GM21737 (cell line): ENCODE data around the gene HIVEP3.

Experiments
- ATAC-seq: cut with Tn5 transposase; IDR thresholded peaks from one replicate; pipeline ENCODE4 v1.9.1; 2021; ENCODE audit warnings: mild to moderate bottlenecking, moderate library complexity; ENCODE audit not compliant: unreplicated experiment

Gene HIVEP3

DNA sequence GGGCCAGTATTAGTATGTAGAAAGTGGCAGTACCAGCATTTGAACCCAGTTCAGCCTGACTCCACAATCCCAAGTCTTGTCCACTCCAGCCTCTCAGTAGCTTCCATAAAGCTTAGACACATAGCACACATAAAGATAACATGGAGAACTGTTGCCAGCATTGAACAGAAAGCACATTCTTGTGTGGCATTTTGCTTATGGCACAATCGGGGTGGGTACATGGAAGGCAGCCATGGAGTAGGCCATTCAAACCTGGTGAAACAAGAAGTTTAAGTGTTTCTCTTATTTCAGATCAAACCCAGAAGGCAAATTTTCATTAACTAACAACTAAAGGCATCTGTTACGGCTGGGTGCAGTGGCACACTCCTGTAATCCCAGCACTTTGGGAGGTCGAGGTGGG, 102.7 kb downstream of the HIVEP3 start:
- no peak for ATAC-seq

DNA sequence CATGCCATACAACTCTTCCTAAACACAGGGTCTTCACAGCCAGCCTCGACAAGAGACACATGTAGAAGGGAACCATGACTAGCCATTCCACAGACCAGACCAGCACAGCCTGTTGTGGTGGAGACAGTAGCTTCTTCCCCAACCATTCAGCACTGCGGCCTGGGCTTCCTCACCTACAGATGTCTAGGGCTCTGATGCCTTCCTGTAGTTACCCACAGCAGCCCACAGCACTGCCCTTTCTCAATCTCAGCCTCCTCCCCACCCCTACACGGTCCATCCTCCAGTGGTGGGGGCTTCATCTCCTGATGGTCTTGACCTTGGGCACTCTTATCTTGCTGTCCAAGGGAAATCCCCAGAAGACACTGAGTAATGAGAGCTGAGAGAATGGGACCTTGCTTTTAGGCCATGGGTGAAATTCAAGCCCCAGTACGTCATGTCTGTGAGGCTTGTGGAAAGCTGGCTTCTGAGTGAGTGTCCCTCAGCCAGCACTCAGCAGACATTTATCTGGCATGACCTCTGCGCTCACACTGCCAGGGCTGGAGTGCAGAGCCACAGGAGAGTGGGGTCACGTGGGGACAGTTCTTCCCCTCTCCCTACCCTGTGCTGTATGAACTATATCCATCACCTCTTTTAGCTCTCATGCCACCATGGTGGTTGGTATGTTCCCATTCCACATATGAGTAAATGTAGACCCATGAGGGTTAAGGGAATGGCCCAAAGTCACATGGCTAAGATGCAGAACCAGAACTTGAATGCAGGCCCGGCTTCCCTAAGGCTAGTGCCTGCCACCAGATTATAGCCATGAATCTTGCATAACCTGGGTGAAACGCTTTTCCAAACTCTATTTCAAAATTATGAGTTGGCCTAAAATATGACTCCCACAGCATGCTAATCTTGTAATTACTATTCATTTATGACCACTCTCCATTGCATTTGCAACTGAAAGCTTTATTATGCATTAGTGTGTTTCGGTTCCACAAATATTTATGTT, 104.7 kb downstream of the HIVEP3 start:
- no peak for ATAC-seq

DNA sequence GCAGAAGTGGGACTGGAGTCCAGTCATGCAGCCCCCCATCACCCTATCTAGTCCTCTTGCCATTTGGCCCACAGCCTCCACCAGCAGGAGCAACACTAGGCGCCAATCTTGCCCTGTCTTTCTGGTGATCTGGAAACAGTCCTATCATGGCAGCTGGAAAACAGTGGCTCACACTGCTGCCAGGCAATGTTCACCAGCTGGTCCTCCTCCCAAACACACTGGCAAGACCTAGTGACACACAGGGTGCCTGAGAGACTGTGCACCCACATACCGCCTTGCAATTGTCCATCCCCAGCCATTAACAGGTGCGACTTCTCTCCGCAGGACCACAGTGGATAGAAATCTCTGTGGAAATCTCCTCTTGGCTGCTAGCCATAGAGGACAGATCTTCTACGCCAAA, 105.5 kb downstream of the HIVEP3 start:
- ATAC-seq: no peak

DNA sequence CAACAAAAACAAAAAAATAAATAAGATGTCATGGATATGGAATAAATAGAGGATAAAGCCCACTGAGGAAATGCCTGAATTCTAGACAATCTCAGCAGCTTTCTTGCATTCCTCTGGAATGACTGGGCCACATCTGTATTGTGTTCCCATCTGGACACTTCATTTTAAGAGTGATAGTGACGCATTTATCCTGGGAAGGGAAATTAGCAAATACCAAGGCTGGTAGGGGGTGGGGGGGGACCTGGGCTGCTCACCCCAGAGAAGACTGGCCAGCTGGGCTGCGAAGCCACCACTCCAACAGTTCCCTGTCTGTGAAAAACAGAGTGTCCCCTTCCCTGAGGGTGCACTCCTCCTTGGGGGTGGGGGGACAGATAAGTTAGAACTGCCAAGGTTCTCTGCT, 106.3 kb downstream of the HIVEP3 start:
- no peak for ATAC-seq

DNA sequence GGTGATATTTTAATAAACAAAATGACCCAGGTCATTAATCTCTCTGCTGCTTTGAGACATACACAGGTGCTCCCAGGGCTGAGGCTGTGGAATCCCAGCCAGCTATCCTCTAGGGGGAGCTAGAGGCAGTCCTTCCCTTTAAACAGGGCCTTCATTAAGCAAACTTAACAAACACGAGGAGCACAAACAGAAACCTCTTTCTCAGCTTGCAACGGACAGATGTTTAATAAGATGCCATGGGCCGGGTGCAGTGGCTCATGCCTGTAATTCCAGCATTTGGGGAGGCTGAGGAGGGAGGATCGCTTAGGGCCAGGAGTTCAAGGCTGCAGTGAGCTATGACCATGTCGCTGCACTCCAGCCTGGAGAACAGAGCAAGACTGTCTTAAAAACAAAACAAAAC, 106.7 kb downstream of the HIVEP3 start:
- ATAC-seq: no peak

DNA sequence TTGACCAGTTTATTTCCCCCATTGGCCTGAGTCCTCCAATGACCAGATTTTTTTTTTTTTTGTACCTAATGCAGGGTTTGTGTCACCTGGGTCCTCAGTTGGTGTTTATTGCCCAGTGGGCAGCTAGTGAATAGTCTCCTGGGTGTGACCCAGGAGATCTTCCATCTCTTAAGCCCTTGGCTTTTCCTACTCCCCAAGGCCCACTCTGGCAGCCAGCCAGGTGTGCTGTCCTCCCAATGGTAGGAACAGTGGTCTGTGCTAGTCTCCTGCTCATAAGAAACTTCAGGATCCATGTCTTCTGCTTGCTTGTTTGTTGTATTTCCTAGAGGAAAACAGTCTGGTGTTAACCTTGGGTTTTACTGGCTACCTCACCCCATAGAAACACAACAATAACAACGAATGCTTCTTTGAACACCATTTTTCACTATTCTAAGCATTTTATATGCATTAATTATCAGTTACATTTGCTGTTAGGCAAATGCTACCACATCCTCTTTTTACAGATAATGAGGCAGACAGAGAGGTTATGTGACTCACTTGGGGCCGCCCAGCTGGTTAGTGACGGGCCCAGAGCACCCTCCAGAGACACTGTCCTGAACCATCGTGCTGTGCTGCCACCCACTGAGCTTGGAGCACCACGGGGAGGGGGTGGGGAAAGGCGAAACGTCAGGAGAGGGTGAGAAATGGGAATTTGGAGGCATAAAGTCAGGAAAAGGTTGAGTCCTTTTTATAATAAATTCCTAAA, 107.5 kb downstream of the HIVEP3 start:
- ATAC-seq: no peak

DNA sequence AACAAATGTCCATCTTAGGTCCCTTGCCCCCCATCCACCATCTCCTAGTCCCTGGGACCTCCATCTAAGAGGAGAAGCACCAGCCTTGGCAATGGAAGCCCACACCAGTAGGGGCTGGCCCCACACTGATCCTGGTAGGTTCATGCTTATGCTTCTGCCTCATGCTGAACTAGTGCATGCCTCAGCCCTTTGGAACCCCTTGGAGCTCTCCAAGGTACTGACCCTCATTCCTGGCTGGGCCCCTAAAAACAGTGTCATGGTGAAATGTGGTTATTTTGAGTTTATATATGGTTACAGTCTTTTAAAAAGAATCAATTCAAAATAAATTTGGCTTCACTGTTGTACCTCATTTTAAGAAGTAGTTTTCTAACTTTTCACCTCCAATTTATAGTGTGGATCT, 108.3 kb downstream of the HIVEP3 start:
- no peak for ATAC-seq

DNA sequence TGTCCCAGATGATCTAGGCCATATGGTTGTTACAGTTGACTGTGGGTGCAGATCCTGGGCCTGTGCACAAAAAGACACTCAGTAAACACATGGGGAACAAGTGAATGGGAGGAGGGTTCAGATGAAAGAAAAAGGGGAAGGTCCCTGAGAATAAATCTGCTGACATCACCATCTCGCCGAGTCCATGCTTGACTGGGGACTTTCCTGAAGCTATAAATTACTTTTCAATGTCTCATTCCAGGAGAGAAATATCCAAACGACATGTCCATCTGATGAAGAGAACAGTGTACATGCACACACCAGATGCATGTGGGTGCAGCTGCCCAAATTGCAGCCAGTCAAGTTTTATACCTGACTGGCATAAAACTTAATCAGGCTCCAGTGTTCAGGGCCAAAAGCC, 109.0 kb downstream of the HIVEP3 start:
- no peak for ATAC-seq

DNA sequence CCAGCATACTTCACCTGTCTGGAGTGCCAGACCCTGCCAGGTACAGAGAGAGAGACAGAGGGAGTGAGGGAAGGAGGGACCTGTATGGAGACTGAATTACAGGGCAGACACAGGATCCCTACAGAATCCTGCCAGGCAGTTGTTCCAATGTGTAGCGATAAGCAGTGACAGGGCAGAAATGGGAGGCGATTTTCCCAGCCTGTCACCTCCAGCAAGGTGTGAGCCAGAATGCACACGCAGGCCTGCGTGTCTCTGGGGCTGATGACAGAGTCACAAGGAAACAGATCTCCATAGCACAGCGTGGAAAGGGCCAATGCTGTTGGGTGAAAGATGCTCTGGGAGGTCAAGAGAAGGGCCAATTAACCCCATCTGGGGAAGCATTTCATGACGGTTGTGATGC, 111.3 kb downstream of the HIVEP3 start:
- ATAC-seq: no peak

DNA sequence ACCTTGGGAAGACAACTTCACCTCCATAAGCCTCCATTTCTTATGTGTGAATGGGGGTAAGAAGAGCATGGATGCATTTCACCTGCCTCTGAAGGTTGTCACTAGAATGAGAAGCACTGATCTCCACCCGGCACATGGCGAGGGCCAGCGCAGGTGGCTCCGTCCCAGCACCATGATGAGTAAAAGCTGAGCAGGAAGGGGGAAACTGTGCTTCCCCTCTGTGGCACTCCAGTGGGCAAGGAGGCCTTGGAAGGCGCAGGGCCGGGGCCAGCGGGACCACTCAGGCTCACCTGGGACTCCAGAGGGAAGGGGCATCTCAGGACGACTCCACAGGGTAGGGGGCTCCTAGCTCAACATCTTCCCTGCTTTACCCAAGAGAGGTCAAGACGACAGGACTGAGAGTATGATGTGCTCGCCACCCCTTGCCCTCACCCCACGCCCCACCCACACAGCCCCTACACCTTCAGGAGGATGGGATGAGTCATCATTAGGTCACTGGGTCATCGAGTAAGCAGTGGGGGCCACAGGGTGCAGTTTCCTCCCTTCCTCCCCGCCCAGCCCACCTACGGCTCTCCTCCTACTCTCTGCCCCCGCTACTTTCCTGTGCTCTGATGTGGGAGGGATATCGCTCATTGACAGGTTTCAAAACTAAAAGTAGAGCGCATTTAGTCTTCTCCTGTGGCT, 112.1 kb downstream of the HIVEP3 start:
- ATAC-seq: no peak

DNA sequence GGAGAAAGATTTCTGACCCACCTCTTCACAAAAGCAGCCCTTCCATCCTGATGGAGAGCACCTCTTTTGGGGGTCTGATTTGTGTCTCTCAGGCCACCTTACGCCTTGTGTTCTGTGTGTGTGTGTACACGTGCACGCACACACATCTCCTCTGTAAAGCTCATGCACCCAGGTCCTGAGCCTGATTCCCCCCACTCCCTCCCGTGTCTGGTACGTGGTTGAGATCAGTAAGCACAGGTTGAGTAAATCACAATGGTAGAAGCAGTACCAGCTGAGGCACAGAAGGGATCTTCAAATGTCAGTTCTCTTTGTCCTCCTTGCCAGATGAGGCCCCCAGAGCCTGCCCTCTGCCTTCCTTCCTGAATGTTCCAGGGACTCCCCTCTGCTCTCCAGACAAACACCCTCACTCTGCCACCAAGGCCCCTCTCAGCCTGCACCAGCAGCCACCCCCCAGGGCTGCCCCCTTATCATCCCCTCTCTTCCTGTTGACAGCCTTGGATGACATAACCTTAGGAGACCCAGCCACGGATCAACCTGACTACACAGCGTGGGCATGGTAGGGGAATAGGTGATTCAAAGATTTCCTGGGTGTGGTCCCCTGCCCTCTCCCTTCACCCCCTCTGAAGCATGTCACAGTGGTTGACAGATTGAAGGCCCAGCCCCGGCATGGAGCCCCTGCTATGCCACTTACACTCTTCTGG, 112.8 kb downstream of the HIVEP3 start:
- no peak for ATAC-seq

DNA sequence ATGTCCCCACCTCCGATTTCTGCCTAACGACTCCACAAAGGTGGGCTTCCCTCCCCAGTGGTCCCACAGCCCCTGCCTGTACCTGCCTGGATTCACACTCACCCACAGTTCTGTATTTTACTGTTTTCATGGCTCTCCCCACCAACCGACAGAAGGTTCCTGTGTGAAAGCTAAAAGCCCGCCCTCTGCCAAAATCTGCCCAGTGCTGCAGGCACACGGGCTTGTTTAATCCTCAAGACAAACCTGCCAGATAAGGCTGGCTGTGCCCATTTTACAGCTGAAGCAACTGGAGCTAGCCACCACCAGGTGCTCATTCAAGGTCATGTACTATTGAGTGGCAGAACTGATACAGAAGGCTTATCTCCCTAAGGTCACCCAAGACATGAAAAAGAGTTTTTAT, 114.5 kb downstream of the HIVEP3 start:
- no peak for ATAC-seq

DNA sequence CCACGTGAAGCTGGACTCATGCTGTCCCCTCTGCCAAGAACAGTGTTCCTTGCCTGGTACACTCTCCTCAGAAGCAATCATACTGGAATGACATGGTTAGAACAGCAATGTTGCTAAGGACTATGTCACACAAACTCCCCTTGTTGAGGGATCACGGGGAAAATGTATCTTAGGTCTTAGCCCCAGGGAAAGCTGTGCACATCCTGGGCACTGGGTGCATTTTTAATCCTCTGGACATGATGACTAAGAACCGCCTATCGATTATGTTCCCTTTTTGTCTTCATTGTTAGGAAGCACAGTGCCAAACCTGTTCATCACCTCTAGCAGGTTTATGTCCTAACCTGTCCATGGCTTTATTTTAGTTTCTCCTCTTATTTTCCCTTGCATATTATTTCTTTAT, 115.1 kb downstream of the HIVEP3 start:
- no peak for ATAC-seq

DNA sequence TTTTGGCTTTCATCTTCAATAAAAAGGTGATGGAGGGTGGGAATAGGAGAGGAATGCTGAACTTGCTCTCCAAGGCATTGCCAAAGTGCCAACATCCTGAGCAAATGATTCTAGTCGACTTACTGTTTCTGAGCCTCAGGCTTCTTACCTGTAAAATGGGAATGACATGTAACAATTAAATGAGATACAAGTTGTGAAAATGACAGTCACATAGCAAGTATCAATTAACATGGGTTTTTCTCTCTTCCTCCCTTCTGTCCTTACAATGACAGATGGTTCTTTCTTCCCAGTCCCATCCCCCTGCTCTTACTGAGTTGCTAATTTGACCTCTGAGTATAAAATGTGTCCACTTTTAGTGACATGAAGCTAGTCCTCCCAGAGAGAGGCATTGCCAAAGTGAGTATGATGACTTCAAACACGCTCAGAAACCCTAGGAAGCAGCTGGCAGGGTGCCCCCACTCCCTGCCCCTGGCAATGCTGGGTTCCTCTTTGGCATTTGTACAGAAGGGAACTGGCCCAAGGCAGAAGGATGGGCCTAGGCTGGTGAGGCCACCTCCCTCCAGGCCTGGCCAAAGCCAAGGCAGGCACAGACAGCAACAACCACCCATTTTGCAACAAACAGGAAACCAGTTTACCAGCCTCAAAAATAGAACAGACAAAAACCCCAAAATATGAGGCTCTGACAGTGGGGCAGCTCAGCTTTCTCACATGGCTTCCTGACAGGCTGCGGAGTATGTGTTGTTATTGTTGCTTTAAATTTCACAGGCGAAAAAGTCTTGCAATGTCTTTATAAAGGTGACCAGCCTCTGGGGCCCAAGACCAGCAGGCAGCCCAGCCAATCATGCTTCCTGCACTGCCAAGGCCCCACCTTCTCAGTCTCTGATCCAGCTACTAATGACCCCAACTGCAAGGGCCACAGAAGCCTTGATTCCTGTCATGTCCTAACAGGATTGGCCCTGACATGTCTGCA, 115.9 kb downstream of the HIVEP3 start:
- ATAC-seq: no peak

DNA sequence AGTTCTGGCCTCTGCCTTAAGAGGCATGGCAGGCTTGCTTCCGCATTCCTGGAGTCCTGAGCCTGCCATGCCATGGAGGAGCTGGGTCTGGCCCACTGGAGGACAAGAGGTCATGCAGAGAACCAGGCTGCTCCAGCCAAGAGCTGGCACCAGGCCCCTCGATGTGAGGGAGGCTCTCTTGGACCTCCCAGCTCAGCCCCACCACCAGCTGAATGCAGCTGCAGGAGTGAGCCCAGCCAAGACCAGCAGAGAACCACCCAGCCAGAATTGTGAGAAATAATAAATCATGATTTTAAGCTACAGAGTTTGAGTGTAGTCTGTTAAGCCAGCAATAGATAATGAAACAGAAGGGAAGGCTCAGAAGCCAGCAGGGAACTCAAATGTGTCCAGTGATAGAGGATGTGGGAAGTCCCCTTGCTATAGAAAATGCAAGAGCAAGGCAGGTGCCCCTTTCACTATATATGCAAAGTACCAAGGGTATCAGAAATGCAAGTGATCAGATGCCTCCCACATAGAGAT, 118.4 kb downstream of the HIVEP3 start:
- peak; percentile 48 for ATAC-seq

DNA sequence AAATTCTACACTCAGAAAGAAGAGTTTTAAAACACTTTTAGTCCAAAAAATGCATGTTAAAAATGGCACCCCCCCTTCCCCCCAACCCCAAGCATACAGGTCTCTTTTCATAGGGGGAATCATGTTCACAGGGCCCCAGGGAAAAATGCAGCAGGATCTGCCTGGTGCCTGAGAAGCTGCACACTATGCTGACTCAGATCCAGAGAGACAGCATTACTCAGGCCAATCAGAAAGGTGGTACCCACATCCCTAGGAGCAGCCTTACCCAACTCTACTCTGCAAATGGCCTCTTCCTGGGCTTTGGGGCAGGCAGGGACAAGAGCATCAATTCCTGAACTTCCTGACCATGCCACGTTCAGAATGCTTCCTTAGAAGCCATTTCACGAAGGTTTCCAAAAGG, 119.0 kb downstream of the HIVEP3 start:
- no peak for ATAC-seq

DNA sequence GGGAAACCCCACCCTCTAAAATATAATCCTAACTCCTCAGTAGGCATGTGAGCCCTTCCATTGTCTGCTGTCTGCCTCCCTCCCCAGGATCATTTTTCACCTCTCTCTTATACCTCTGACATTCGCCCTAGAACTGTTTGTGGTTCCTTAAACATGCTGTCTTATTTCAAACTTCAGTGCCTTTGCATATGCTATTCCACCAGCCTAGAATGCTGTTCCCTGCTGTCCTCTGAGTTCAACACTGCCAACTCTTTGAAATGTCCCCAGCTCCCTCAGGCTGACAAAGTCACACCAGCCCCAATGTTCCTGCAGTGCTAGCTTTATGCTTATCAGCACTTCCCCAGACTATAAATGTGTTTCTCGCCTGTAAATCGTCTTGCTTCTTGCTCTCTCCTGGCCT, 119.5 kb downstream of the HIVEP3 start:
- ATAC-seq: no peak

DNA sequence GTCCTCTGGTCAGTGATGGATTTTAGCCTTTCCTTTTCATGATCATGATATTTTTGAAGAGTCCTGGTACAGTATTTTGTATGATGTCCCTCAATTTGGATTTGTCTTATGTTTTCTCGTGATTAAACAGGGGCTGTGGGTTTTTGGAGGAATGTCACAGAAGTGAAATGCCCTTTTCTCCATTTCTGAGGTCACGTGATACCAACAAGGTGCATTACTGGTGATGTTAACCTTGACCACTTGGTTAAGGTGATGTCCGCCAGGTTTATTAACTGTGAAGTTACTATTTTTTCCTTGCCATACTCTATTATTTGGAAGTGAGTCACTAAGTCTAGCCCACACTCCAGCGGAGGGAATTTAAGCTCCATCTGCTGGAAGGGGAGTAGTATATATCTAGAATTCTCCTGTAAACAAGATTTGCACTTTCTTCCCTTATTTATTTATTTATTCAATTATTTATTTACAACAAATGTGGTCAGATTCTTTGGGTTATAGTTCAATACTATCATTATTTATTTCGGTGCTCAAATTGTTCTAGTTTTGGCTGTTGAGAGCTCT, 123.4 kb downstream of the HIVEP3 start:
- no peak for ATAC-seq

DNA sequence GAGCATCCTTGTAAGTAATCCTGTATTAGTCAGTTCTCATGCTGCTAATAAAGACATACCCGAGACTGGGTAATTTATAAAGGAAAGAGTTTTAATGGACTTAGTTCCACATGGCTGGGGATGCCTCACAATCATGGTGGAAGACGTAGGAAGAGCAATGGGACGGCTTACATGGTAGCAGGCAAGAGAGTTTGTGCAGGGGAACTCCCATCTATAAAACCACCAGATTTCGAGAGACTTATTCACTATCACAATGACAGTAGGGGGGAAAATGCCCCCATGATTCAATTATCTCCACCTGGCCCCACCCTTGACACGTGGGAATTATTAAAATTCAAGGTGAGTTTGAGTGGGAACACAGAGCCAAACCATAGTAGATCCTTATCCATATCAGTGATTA, 124.7 kb downstream of the HIVEP3 start:
- ATAC-seq: no peak
